Loucy (cell line): ENCODE data around the gene PLCB3.

Experiments used
- EZH2phosphoT487 ChIP-seq: fragments of 200-600 bp; IDR thresholded peaks from 2 replicates; pipeline ENCODE4 v1.6.1; 2018; ENCODE audit warnings: antibody characterized with exemption, mild to moderate bottlenecking, moderate library complexity, borderline replicate concordance
- TF ChIP-seq, protein P1 (sequence below): fragments of 200-600 bp; sonication (generic); conservative IDR thresholded peaks from 2 replicates; pipeline ENCODE4 v1.5.1; 2014; ENCODE audit warnings: mild to moderate bottlenecking, antibody characterized with exemption, low read length

DNA sequence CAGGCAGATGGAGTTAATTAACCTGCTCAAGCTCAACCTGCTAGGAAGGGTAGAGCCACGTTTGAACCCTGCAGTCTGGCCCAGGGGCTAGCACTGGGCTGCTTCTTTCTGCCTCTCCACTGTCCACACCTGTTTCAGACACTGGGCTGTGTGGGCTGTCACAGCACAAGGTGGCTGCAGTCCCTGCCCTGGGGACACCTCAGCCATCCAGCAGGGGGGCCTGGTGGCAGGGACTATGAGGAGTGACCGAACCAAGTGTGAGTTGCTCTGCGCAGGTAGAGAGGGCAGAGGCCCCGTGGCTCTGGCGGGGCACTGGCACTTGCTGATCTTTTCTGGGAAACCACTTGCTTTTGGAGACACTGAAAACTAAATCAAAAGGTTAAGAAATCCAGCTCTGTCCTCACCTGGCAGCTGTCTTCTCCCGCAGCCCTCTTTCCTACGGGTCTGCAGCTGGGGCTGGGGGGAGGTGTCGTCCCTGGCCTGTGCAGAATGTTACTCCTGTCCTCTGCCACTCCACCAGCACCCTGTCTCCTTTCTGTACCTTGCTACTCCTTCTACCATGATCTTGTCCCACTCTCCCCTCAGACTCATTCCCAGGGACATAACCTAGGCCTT, 27.4 kb downstream of the PLCB3 start:
- no peak for TF ChIP-seq EZH2phosphoT487
- TF ChIP-seq, protein P1, sequence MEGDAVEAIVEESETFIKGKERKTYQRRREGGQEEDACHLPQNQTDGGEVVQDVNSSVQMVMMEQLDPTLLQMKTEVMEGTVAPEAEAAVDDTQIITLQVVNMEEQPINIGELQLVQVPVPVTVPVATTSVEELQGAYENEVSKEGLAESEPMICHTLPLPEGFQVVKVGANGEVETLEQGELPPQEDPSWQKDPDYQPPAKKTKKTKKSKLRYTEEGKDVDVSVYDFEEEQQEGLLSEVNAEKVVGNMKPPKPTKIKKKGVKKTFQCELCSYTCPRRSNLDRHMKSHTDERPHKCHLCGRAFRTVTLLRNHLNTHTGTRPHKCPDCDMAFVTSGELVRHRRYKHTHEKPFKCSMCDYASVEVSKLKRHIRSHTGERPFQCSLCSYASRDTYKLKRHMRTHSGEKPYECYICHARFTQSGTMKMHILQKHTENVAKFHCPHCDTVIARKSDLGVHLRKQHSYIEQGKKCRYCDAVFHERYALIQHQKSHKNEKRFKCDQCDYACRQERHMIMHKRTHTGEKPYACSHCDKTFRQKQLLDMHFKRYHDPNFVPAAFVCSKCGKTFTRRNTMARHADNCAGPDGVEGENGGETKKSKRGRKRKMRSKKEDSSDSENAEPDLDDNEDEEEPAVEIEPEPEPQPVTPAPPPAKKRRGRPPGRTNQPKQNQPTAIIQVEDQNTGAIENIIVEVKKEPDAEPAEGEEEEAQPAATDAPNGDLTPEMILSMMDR = no peak
